ENCODE data around the gene PAN3. TPM values are rescaled to one million over a fixed set of nuclear protein-coding genes. Genes with fewer than 3 reads are reported as not detected.

The PAN3 gene
- total RNA-seq, 1 donor from 2014 or later: 15.5 TPM

- no peak for DNase-seq (ENCODE audit: low read depth)
- no peak overlapping the region for H3K4me3 ChIP-seq (ENCODE audit: low read depth, low read length)
- TF ChIP-seq CTCF (conservative IDR thresholded peaks at IDR 0.05; ENCODE audit: low read depth, low read length): no peak
Observed at GRCh38 chr13:28239374-28239773, 101.0 kb downstream of the PAN3 start.

GRCh38 chr13:28245465-28245864 lies 107.1 kb downstream of the PAN3 start:
- DNase-seq (ENCODE audit: low read depth): no peak
- no peak overlapping the region for H3K4me3 ChIP-seq (ENCODE audit: low read depth, low read length)
- no peak for TF ChIP-seq CTCF (conservative IDR thresholded peaks at IDR 0.05; ENCODE audit: low read depth, low read length)

- no peak for DNase-seq (ENCODE audit: low read depth)
- no peak overlapping the region for H3K4me3 ChIP-seq (ENCODE audit: low read depth, low read length)
- TF ChIP-seq CTCF (conservative IDR thresholded peaks at IDR 0.05; ENCODE audit: low read depth, low read length): no peak
Observed at GRCh38 chr13:28246891-28247290, 108.5 kb downstream of the PAN3 start.

GRCh38 chr13:28248080-28248479 lies 109.7 kb downstream of the PAN3 start:
- no peak overlapping the region for H3K4me3 ChIP-seq (ENCODE audit: low read depth, low read length)
- DNase-seq (ENCODE audit: low read depth): no peak
- no peak for TF ChIP-seq CTCF (conservative IDR thresholded peaks at IDR 0.05; ENCODE audit: low read depth, low read length)

GRCh38 chr13:28250542-28250941 lies 112.2 kb downstream of the PAN3 start:
- no peak for TF ChIP-seq CTCF (conservative IDR thresholded peaks at IDR 0.05; ENCODE audit: low read depth, low read length)
- H3K4me3 ChIP-seq (ENCODE audit: low read depth, low read length): no peak overlapping the region
- DNase-seq (ENCODE audit: low read depth): no peak

- no peak for DNase-seq (ENCODE audit: low read depth)
- TF ChIP-seq CTCF (conservative IDR thresholded peaks at IDR 0.05; ENCODE audit: low read depth, low read length): no peak
- H3K4me3 ChIP-seq (ENCODE audit: low read depth, low read length): no peak overlapping the region
Observed at GRCh38 chr13:28251466-28251865, 113.1 kb downstream of the PAN3 start.

- DNase-seq (ENCODE audit: low read depth): no peak
- TF ChIP-seq CTCF (conservative IDR thresholded peaks at IDR 0.05; ENCODE audit: low read depth, low read length): no peak
- H3K4me3 ChIP-seq (ENCODE audit: low read depth, low read length): no peak overlapping the region
Observed at GRCh38 chr13:28252547-28252946, 114.2 kb downstream of the PAN3 start.
